Fibroblast of mammary gland (primary cell): ENCODE measurements around the gene FPR1.
"Not testable (repeated sequence)": the region's sequence is repeated elsewhere in the genome, so short reads cannot be mapped to it uniquely, and the experiment has no call there.

Source experiments
- DNase-seq: peaks from one replicate; pipeline ENCODE4 v3.0.0-alpha.2; 2010; ENCODE audit warnings: low read depth
- H3K4me3 ChIP-seq: 2 replicates; pipeline ENCODE4 v1.5.1; 2011; ENCODE audit warnings: low read depth, mild to moderate bottlenecking, low read length, moderate library complexity; ENCODE audit not compliant: control insufficient read depth
- CTCF ChIP-seq: conservative IDR thresholded peaks from 2 replicates; pipeline ENCODE4 v1.5.1; 2011; ENCODE audit warnings: low read depth, low read length, inconsistent platforms; ENCODE audit not compliant: control insufficient read depth, insufficient read depth

FPR1 gene

GRCh38 chr19:51779703-51780102, 28.0 kb upstream of the FPR1 start:
- DNase-seq: no peak
- no peak overlapping the region for H3K4me3 ChIP-seq
- TF ChIP-seq CTCF: no peak

- no peak overlapping the region for H3K4me3 ChIP-seq
- no peak for TF ChIP-seq CTCF
- no peak for DNase-seq
These were observed 27.5 kb upstream of the FPR1 start for GRCh38 chr19:51779181-51779580.

- TF ChIP-seq CTCF: peak; percentile 74
- peak; percentile 91 for DNase-seq
- no peak overlapping the region for H3K4me3 ChIP-seq
These were observed 26.1 kb upstream of the FPR1 start for GRCh38 chr19:51777570-51778462.

- H3K4me3 ChIP-seq, DNase-seq: not testable (repeated sequence)
These were observed 24.9 kb upstream of the FPR1 start for GRCh38 chr19:51776561-51776960.

GRCh38 chr19:51772977-51773376, 21.3 kb upstream of the FPR1 start:
- TF ChIP-seq CTCF: no peak
- DNase-seq: no peak
- H3K4me3 ChIP-seq: no peak overlapping the region

- DNase-seq: no peak
- H3K4me3 ChIP-seq: no peak overlapping the region
- TF ChIP-seq CTCF: no peak
These were observed 19.9 kb upstream of the FPR1 start for GRCh38 chr19:51771376-51772130.

- H3K4me3 ChIP-seq: no peak overlapping the region
- TF ChIP-seq CTCF: no peak
- DNase-seq: no peak
These were observed 14.8 kb upstream of the FPR1 start for GRCh38 chr19:51766461-51766860.
